Activated CD4-positive, alpha-beta T cell treated with anti-CD3 and anti-CD28 coated beads, Interleukin-2, amount 50 U/mL, for 24 hours (primary cell): Measurements from ENCODE around the gene NDST1.

Experiments used
- DNase-seq, 2 donors: peaks; one replicate each; pipeline ENCODE4 v3.0.0-alpha.2; 2020; ENCODE audit warnings: low read depth in 1 of 2, low spot score in 1 of 2

The NDST1 gene

DNA sequence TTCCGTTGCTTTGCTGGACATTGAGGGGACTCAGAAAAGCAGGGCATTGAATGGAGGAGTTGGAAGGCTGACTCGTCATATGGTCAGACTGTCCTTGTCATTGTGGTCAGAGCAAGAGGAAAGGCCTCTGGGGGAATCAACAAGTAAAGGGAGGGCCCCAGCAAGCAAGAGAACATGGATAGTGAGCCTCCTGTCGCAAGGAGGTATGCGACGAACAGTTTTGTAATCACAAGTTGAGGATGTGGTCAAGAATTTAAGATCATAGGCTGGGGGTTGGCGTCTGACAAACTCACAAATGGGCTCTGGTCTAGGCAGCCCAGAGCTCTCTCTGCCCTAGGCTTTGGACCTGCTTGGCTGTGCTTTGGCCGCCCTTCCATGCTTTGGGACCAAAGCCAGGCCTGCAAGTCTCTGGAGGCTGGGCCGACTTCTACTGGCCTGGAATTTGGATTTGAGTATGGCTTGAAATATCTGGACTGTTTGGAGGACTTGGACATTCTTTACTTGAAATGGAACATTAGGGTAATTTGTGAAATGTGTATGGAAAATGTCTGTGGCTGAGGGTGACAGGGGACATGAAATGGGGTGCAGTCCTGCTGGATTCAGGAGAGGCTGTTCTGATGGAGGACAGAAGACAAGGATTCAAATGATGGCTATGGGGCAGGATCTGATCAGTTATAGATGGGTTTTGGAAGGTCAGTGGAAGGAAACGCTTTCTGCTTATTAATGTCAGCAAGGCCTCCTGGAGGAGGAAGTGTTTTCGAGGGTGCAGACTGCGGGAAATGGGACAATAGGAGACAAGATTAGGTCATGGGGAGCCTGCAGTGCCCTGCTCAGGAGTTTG, 19.2 kb upstream of the NDST1 start:
- no peak for DNase-seq

- no peak for DNase-seq
These were observed 18.3 kb upstream of the NDST1 start for GRCh38 chr5:150489360-150490295.

- no peak for DNase-seq
These were observed 17.6 kb upstream of the NDST1 start for GRCh38 chr5:150490296-150490669.

DNA sequence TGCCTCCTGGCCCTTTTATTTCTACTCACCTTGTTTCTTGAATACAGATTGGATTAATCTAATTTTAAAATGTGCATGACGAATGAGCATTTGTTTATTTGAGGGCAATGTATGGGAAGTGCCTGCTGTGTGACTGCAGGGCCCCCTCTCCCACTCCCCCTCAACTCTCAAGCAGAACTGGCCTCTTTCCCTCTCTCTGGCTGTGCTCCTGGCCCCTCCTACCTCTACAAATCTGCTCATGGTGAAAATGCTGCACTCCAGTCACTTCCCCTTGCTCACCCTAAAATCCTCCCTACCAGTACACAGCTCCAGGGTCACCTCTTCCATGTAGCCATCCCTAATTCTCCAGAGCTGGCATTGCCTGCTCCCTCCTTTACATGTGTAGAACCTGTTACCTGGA, 17.2 kb upstream of the NDST1 start:
- no peak for DNase-seq

DNA sequence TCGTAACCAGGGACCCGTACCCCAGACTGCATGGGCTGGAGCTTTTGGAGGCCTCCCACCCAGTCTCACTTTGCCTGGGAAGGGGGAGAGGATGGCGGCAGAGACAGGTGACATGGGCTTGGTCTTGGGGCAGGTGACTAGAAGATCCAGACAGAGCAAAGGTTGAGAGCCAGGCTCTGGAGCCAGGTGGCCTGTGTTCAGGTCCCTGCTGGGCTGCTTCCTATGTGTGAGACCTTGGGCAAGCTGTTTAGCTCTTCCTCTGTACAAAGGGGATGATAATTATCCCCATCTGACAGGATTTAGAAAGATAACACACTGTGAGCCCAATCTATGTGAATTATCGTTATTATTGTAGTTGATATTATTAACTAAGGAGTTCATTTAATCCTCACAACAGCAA, 16.1 kb upstream of the NDST1 start:
- DNase-seq: no peak

DNA sequence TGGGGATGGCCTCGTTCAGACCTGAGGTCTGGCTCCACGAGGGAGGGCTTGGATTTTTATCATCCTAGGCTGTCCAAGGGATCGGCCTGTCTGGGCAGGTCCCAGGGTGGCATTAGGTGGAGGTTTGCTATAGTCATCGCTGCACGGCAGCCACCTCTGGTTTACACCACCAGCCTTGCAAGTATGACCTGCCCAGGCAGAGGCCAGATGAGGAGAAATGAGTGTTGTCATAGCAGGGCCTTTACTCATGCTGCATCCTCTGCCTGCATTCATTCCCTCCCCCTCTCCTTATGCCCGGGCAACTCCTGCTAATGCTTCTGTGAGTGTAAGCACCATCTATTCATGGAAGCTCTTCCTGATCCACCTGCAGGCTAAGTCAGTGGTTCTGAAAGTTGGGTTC, 15.3 kb upstream of the NDST1 start:
- no peak for DNase-seq

- DNase-seq: no peak
These were observed 11.8 kb upstream of the NDST1 start for GRCh38 chr5:150496098-150496497.

GRCh38 chr5:150496534-150496933, 11.4 kb upstream of the NDST1 start:
- no peak for DNase-seq

- no peak for DNase-seq
These were observed 10.5 kb upstream of the NDST1 start for GRCh38 chr5:150497274-150497988.

GRCh38 chr5:150497989-150498317, 10.0 kb upstream of the NDST1 start:
- DNase-seq: no peak

GRCh38 chr5:150498501-150498900, 9.4 kb upstream of the NDST1 start:
- no peak for DNase-seq

DNA sequence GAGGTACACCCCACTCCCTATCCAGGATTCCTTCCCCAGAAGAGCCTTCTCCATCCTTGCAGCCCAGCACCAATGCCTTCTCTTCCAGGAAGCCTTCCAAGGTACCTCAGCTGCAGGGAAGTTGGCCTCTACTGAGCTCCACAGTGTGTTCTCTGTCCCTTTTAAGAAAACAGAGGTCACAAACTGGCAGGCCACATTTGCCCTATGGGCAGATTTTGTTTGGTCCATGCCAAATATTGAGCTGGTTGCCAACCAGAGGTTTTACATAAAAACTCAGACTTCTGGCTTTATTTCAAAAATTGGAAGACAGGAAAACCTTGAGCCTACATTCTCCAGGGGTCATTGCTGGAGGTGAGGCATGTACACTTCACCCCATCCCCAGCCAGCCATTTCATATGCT, 9.0 kb upstream of the NDST1 start:
- DNase-seq: no peak

- no peak for DNase-seq
These were observed 8.4 kb upstream of the NDST1 start for GRCh38 chr5:150499437-150499956.

DNA sequence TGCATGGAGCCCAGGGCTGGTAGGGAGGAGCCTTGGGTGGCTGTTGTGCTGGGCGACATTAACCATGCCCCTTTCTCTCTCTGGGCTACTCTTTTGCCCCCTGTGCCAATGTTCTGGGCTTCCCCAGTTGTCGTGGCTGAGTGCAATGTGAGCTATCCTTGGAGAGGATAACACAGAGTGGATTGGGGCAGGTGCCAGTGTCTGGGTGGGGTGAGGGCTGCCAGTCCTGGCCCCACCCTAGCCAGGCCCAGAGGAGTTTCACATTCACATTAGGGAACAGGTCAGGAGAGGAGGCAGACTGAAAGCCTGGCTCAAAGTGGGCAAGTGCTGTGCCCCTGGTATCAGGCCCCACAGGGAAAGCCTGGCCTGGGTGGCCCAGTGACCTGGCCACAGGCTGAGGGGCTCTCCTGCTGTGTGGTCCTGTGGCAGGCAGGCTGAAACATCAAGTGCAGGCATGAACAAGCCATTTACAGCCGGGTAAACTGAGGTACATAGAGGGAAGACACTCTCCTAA, 7.5 kb upstream of the NDST1 start:
- no peak for DNase-seq

GRCh38 chr5:150500905-150501304, 7.0 kb upstream of the NDST1 start:
- no peak for DNase-seq

DNA sequence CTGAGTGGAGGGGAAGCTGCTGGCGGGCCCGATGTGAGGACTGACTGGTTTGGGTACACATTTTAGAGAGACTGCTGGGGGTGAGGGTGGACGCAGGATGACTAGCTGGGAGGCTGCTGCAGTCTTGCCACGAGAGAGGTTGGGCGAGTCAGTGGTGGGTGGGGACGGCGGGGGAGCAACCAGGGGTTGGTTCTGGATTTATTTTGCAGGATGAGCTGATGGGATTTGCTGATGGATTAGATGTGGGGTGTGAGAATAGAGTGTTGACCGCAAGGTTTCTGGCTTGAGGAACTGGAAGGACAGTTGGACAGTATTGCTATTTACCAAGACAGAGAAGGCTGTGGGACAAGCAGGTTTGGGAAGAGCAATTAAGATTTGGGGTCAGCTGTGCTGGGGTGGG, 5.8 kb upstream of the NDST1 start:
- DNase-seq: no peak

DNA sequence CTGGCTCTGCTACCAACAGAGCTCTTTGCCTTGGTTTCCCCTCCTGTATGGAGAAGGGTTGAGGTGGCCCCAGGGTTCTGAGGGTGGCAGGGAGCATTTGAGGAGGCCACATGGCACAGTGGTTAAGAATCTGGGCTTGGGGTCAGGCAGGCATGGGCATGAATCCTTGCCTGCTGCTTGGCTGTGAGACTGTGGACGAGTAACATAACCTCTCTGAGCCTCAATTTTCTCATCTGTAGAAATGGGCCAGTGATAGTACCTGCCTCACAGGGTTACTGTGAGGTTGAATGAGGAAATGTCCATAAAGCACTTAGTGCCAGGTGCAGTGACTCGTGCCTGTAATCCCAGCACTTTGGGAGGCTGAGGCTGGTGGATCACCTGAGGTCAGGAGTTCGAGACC, 5.1 kb upstream of the NDST1 start:
- DNase-seq: no peak

GRCh38 chr5:150503386-150503785, 4.5 kb upstream of the NDST1 start:
- no peak for DNase-seq

GRCh38 chr5:150503977-150504620, 3.8 kb upstream of the NDST1 start:
- DNase-seq: no peak

- no peak for DNase-seq
These were observed 2.9 kb upstream of the NDST1 start for GRCh38 chr5:150505041-150505511.

GRCh38 chr5:150505816-150506215, 2.1 kb upstream of the NDST1 start:
- no peak for DNase-seq
